Raji (cell line): Measurements from ENCODE around the gene MGAT5B.

ENCODE experiments used
- POLR2A ChIP-seq: IDR thresholded peaks from 2 replicates; pipeline ENCODE4 v1.6.1; 2011; ENCODE audit warnings: low read depth, low read length, control low read depth; ENCODE audit not compliant: insufficient read depth

The MGAT5B gene

DNA sequence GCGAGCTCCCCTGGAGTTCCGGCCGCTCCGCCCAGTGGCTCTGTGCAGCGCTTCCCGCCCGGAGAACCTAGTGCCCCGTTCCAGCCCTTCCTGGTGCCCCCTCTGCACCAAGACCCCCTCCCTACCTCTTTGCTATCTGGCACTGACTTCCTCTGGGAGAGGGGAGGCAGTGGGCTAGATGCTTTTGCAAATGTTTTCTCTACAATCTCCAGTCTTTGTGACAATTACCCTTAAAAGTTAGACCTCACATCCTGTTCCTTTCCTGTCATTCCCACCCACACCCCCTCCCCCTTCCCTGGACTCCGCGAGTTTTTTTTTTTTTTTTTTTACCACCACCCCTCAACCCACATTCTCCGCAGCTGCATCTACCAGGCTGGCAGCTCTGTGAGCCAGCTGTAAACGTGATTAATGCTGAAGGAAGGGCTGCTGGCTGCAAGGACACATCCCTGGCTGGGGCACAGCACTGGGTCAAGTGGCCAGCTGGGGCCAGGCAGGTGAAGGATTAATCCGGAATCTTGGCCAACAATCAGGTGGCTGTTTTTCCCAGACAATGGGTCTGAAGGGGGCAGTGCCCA lies 101.5 kb downstream of the MGAT5B start:
- no peak for TF ChIP-seq POLR2A

DNA sequence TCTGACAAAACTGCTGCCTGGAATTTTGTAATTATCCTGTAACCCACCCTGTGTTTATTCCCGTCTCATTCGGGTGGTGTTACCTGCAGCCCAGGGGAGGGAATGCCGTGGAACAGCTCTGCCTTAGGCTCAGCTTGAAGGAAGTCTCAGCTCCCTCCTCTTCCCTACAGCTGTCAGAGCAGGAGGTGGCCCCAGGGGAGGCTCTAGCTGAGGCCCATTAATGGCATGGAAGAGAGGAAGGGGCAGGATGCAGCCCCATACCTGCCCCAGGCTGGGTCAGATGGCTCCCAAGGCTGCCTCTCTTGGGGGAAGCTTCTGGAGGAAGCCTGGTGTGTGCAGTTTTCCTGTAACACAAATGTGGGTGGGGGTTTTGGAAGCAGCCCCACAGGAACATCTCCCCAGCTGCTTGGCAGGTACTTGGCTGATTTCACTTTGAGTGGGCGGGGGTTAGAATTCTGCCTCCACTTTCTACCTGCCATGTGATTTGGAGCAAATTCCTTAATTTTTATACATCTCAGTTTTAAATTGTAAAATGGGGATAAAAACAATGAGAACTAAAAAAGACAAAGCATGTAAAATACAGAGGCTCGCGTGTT lies 103.9 kb downstream of the MGAT5B start:
- no peak for TF ChIP-seq POLR2A

DNA sequence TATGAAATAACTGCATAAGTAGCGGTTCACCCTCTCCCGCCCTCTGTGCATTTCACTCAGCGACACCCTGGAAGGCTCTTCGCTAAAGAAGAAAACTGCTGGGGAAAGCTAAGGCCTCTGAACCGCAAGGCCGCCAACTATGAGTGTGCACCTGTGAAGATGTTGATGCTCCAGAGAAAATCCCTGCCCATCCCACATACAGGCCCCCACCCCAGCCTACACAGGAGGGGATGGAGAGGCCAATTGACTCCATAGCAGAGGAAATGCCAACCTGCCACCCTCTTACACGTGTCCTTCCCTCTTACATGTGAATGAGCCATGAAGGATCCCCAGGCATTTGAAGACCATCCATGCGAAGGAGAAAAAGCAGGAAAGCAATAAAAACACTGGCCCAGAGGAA lies 104.8 kb downstream of the MGAT5B start:
- TF ChIP-seq POLR2A, result no peak

DNA sequence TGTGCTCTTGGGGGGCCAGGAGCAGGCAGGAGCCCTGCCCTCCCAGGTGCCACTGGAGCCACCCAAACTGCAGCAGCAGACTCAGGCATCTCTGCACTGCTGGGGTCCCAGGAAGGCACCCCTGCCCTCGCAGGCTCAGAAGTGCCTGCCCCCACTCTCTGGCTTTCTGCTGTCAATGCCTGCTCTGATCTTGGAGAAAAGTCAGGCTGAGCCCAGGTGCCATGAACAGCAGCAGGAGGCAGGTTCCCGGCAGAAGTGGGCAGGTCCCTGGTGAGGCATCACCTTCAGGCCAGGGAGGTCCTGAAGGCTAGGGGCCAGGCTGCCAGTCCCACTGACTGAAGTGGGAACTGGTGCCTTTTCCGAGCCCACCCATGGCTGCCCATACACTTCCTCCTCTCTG lies 106.5 kb downstream of the MGAT5B start:
- no peak for TF ChIP-seq POLR2A

DNA sequence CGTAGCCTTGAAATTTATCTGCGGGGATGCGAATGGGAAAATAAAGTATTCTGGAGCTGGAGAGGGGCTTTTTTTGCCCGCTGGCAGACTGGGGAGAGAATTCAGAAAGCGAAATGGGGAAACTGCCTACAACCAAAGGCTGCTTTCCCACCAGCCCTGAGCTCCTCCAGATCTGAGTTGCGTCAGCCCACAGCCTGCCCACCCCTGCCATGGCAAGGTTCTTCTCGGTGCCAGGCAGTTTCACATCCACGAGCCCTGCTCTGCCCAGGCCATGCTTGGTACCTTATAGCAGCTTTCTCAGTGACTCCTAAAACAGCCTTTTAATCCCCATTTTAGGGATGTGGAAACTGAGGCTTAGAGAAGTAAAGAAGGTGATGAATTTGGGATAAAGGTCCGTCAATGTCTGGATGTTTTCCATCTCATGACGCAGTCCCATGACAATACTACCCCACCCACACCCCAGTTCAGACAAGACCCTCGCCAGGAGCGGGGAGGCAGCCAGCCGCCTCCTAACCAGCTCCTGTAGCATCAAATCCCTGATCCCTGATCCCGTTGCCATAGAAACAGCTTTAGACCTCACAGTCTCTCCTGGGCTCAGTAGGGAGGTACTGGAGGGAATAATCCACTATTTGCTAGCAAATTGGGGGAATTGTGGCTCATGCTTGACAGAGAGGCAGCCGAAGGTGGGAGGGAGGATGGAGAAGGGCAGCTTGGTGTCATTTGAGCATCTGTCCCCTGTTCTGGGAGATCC lies 113.5 kb downstream of the MGAT5B start:
- TF ChIP-seq POLR2A, result no peak

DNA sequence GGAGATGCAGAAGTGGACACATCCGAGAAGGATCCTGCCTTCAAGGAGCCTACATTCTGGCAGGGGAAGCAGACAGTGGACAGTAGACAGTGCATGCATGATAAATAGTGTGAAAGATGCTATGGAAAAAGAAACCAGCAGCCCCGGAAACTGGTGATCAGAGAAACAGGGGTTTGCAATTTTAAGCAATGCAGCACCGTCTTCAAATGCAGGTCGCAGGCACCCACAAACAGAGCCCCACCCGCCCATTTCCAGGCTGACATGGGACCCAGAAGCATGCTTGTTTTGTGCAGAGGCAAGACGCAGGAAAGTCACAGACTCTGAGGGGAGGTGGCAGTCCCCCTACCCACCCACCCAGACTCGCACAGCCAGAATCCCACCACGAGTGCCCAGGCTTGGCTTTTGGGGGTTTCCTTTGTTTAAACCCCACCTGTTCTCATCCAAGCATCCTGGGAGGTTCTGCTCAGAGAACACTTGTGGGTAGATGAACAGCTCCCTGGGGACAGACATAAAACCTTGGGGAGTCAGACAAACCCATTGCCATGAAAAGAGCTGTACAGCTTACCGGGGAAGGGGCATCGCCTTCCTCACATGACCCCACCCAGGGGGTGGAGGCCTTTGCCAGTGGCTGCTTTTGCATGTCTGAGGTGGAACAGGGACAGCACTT lies 114.3 kb downstream of the MGAT5B start:
- TF ChIP-seq POLR2A, result no peak

DNA sequence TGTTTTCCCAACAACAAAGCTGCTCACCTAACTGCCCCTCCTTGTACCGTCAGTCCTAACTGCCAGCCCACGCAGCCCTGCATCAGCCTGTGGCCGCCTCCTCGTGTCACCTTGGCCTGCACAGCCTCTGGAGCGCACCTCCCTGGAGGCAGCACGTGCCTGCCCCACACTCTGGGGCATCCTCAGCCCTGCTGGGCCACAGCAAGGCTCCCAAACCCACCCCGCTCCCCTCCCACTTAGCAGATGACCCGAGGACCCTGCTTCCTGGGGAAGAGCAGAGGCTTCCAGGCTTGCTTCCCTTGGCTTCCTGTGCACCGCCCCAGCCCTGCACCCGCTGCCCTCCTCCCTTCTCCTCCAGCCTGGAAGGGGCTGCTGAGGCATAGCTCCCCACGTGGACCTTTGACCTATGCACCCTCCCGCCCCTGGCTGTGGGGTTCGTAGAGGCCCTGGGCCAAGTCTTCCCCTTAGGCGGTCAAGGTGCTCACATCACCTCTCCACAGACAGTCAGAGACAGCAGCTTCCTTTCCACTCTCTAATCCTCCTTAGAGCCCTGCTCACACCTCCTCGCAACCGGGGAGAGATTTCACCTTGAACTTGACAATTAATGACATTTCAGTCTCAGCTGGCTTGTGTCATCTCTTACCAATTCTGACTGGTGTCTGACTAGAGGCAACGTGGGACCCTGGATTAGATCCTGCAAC lies 115.0 kb downstream of the MGAT5B start:
- TF ChIP-seq POLR2A, result no peak

DNA sequence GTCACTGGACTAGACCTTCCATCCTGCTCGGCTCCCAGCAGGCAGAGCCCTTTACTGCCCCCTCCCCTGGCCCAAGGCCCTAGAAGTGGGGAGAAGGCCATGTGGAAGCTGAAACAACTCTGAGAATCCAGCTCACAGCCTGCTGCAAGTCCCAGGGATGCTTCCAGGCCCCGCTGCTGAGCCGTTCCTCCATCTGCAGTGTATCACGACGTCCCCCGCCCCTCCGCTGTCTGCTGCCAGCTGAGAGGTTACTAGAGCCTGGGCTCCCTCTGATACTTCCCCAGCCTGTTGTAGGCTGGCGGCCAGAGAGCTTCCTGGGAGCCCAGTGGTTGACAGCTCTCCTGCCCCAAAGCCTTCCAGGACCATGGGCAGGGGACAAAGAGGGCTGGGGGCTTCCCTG lies 118.2 kb downstream of the MGAT5B start:
- no peak for TF ChIP-seq POLR2A

DNA sequence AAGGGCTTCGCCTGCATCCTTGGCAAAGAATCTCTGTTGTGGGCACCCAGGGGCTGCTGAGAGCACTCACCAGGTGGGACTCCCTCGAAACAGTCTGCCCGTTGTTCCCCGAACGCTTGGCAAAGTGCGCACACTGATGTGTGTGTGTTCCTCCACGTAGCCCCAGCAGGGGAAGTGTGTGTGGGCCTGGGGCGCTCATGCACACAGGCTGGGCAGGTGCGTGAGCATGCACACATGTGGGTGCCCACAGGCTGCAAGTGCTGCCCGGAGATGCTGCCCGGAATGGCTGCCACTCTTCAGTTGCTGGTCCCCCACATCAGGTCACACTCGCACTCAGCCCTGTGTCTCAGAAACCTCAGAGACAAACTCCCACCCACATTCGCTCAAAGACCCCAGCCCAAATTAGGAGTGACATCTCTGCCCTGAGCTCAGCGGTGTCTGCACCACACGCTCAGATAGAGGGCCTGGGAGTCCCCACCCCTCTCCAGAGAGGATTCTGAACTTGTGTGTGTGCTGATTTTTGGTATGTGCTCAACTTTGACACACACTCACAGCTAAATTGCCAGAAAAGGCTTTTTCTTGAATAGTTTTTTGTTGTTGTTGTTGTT lies 119.4 kb downstream of the MGAT5B start:
- TF ChIP-seq POLR2A, result no peak

DNA sequence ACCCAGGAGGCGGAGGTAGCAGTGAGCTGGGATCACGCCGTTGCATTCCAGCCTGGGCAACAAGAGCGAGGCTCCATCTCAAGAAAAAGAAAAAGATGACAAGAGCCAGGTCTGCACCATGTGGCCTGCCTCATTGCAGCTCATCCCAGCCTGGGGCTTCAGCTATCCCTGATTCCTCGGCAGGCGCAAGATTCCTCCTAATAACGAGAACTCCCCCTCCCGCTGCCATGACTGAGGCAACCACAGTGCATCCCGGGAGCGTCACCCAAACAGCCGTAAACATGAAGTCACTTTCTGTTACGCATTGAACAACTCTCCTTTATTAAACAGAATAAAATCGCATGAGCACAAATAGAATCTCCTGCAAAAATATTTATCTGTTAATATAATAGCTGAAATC lies 120.6 kb downstream of the MGAT5B start:
- no peak for TF ChIP-seq POLR2A

DNA sequence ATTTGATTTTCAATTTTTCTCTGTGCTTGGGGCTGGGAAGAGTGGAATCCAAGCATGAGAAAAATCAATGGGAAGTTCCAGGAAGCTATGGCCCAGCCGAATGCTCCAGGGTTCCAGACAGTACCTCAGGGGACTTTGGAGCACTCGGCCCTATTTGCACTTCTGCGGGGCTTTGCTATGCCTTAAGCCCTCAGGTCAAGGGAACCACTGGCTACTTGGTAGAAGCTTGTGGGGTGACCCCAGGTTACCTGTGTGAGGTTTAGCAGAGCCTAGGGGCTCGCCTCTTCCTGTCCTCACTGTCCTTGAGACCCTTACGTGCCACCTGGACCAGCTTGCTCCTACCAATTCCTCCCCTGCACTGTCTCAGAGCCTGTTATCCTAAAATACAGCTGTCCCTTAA lies 121.3 kb downstream of the MGAT5B start:
- no peak for TF ChIP-seq POLR2A

DNA sequence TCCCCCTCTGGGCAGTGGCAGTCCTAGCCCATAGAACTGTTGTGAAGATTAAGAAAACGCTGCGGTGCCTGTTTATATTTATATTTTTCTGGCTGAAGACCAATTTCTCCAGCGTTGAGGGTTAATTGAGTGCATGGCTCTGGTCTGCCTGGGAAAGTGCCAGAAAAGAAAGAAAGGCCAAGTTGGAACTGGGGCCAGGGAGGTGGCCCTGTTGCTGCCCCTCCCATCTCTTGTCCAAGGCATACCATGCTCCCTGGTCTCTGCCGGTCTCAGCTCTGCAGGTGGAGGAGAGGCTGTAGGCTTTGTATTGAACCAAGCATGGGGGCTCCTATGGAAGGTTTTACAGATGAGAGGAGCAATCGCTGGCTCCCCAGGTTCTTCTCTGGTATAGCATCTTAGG lies 124.7 kb downstream of the MGAT5B start:
- no peak for TF ChIP-seq POLR2A

DNA sequence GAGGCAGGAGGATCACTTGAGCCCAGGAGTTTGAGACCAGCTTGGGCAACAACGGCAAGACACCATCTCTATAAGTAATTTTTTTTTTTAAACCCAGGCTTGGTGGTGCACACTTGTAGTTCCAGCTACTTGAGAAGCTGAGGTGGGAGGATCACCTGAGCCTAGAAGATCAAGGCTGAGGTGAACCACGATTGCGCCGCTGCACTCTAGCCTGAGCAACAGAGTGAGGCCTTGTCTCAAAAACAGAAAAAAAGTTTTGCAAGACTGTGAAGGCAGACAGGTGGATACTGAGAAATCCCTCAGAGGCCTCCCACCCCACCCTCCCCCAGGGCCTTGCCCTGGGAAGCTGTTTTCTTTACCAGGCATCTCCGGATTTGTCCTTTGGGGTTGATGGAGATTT lies 125.4 kb downstream of the MGAT5B start:
- TF ChIP-seq POLR2A, result no peak

DNA sequence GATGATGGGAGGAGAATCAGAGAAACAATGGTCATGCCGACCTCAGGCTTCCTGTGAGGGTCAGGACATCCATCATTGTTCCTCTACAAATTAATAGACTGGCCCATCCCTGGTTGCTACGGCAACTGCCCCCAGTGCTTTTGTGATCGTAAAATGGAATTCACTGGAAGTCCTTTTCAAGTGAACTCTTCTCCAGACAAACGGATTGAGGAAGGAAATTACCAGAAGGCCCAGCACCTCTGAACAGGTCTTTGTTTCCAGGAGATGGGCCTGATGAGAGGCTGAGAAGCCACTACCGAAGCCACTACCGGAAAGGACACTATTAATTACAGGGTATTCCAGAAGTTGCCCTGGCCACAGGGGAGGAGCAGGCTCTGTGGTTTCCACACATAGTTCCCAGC lies 126.0 kb downstream of the MGAT5B start:
- no peak for TF ChIP-seq POLR2A
